HL-60 (cell line): Measurements from ENCODE around the gene CALN1.

ENCODE experiments used
- DNase-seq, 2 experiments: peaks; one replicate each; pipeline ENCODE4 v3.0.0-alpha.2; 2010 to 2020; ENCODE audit warnings: low read depth in 1 of 2, low spot score in 1 of 2
- H3K27ac ChIP-seq: fragments of 250-450 bp; sonication (Bioruptor Pico); replicated peaks from 2 replicates; pipeline ENCODE4 v1.5.1; 2020; ENCODE audit warnings: mild to moderate bottlenecking, moderate library complexity
- H3K27me3 ChIP-seq: fragments of 250-450 bp; sonication (Bioruptor Pico); 2 replicates; pipeline ENCODE4 v1.5.1; 2021; ENCODE audit warnings: mild to moderate bottlenecking, moderate library complexity; ENCODE audit not compliant: insufficient read depth, poor library complexity, severe bottlenecking
- H3K4me3 ChIP-seq: replicated peaks from 2 replicates; pipeline ENCODE4 v1.5.1; 2011; ENCODE audit warnings: mild to moderate bottlenecking, control low read depth, low read length; ENCODE audit not compliant: insufficient read depth
- CTCF ChIP-seq: IDR thresholded peaks from one replicate; pipeline ENCODE4 v1.5.1; 2011; ENCODE audit warnings: low read length, control low read depth, inconsistent platforms; ENCODE audit not compliant: insufficient read depth
- GABPA ChIP-seq: IDR thresholded peaks from 2 replicates; pipeline ENCODE4 v1.6.1; 2012; ENCODE audit warnings: low read depth
- POLR2AphosphoS5 ChIP-seq: IDR thresholded peaks from 2 replicates; pipeline ENCODE4 v1.6.1; 2012; ENCODE audit warnings: low read depth
- REST ChIP-seq: IDR thresholded peaks from 2 replicates; pipeline ENCODE4 v1.6.1; 2012; ENCODE audit warnings: low read depth; ENCODE audit not compliant: insufficient replicate concordance
- SPI1 ChIP-seq: IDR thresholded peaks from 2 replicates; pipeline ENCODE4 v1.6.1; 2012; ENCODE audit warnings: low read depth, mild to moderate bottlenecking, borderline replicate concordance

The CALN1 gene

GRCh38 chr7:72007018-72007417 lies 405.1 kb downstream of the CALN1 start:
- TF ChIP-seq REST (no peak), GABPA (no peak), SPI1 (no peak)
- Histone ChIP-seq H3K4me3 (no peak overlapping the region), H3K27me3 (no peaks in the 10 kb centered on the region), H3K27ac (no peak overlapping the region)
- no peak for DNase-seq

GRCh38 chr7:72003236-72003635 lies 408.9 kb downstream of the CALN1 start:
- no peak for DNase-seq
- Histone ChIP-seq H3K27ac (no peak overlapping the region), H3K4me3 (no peak overlapping the region), H3K27me3 (no peaks in the 10 kb centered on the region)
- TF ChIP-seq REST (no peak), GABPA (no peak), SPI1 (no peak), CTCF (no peak), POLR2AphosphoS5 (no peak)

- DNase-seq: no peak
- no peak for TF ChIP-seq REST
- no peak for TF ChIP-seq CTCF
- TF ChIP-seq GABPA: no peak
- no peak for TF ChIP-seq POLR2AphosphoS5
- TF ChIP-seq SPI1: no peak
- H3K27me3 ChIP-seq: no peaks in the 10 kb centered on the region
Observed at GRCh38 chr7:71996141-71996540, 416.0 kb downstream of the CALN1 start.

GRCh38 chr7:71995111-71995510 lies 417.0 kb downstream of the CALN1 start:
- H3K4me3 ChIP-seq: no peak overlapping the region
- no peaks in the 10 kb centered on the region for H3K27me3 ChIP-seq
- H3K27ac ChIP-seq: no peak overlapping the region
- TF ChIP-seq REST: no peak
- no peak for TF ChIP-seq GABPA
- no peak for TF ChIP-seq SPI1
- TF ChIP-seq POLR2AphosphoS5: no peak
- TF ChIP-seq CTCF: no peak
- DNase-seq: no peak

More at GRCh38 chr7:71996141-71996540, 416.0 kb downstream of the CALN1 start:
- H3K4me3 ChIP-seq: no peak overlapping the region
- H3K27ac ChIP-seq: no peak overlapping the region
